HEK293 (cell line): ENCODE data around the gene NOXO1.

Experiments used
- BCL11A ChIP-seq: fragments of 450-650 bp; formaldehyde crosslinking; IDR thresholded peaks from 2 replicates; pipeline ENCODE4 v1.5.1; 2016; ENCODE audit warnings: low read depth, missing biosample characterization, missing genetic modification characterization
- EGR2 ChIP-seq: fragments of 450-650 bp; formaldehyde crosslinking; IDR thresholded peaks from 2 replicates; pipeline ENCODE4 v1.5.1; 2016; ENCODE audit warnings: low read depth, missing biosample characterization, missing genetic modification characterization
- FEZF1 ChIP-seq: fragments of 450-650 bp; formaldehyde crosslinking; IDR thresholded peaks from 2 replicates; pipeline ENCODE4 v1.5.1; 2016; ENCODE audit warnings: missing biosample characterization, missing genetic modification characterization
- MEIS1 ChIP-seq: sonication (generic); formaldehyde crosslinking; IDR thresholded peaks from 2 replicates; pipeline ENCODE4 v1.8.1; 2022; ENCODE audit warnings: missing genetic modification reagents, mild to moderate bottlenecking, borderline replicate concordance
- MZF1 ChIP-seq: fragments of 450-650 bp; formaldehyde crosslinking; IDR thresholded peaks from 2 replicates; pipeline ENCODE4 v1.5.1; 2017; ENCODE audit warnings: missing biosample characterization, missing genetic modification characterization, borderline replicate concordance
- OVOL3 ChIP-seq: fragments of 450-650 bp; formaldehyde crosslinking; IDR thresholded peaks from 2 replicates; pipeline ENCODE4 v1.5.1; 2016; ENCODE audit warnings: missing biosample characterization, missing genetic modification characterization
- RBAK ChIP-seq: fragments of 450-650 bp; formaldehyde crosslinking; IDR thresholded peaks from 2 replicates; pipeline ENCODE4 v1.5.1; 2016; ENCODE audit warnings: missing biosample characterization, missing genetic modification characterization
- ZBTB21 ChIP-seq: fragments of 450-650 bp; formaldehyde crosslinking; IDR thresholded peaks from 2 replicates; pipeline ENCODE4 v1.5.1; 2017; ENCODE audit warnings: missing biosample characterization, missing genetic modification characterization
- ZFP3 ChIP-seq: fragments of 450-650 bp; formaldehyde crosslinking; IDR thresholded peaks from 2 replicates; pipeline ENCODE4 v1.5.1; 2016; ENCODE audit warnings: low read depth, missing biosample characterization, missing genetic modification characterization
- ZIC2 ChIP-seq: fragments of 450-650 bp; formaldehyde crosslinking; IDR thresholded peaks from 2 replicates; pipeline ENCODE4 v1.5.1; 2016; ENCODE audit warnings: missing biosample characterization, missing genetic modification characterization
- ZNF132 ChIP-seq: fragments of 450-650 bp; formaldehyde crosslinking; IDR thresholded peaks from 2 replicates; pipeline ENCODE4 v1.5.1; 2017; ENCODE audit warnings: missing biosample characterization, missing genetic modification characterization, borderline replicate concordance
- ZNF202 ChIP-seq: fragments of 450-650 bp; formaldehyde crosslinking; IDR thresholded peaks from 2 replicates; pipeline ENCODE4 v1.5.1; 2016; ENCODE audit warnings: missing biosample characterization, missing genetic modification characterization, borderline replicate concordance
- ZNF211 ChIP-seq: fragments of 450-650 bp; formaldehyde crosslinking; IDR thresholded peaks from 2 replicates; pipeline ENCODE4 v1.5.1; 2016; ENCODE audit warnings: low read depth, missing biosample characterization, missing genetic modification characterization
- ZNF350 ChIP-seq: fragments of 450-650 bp; formaldehyde crosslinking; IDR thresholded peaks from 2 replicates; pipeline ENCODE4 v1.5.0; 2017; ENCODE audit warnings: missing biosample characterization, mild to moderate bottlenecking, missing genetic modification characterization
- ZNF530 ChIP-seq: fragments of 450-650 bp; formaldehyde crosslinking; IDR thresholded peaks from 2 replicates; pipeline ENCODE4 v1.5.1; 2016; ENCODE audit warnings: low read depth, missing biosample characterization, missing genetic modification characterization
- ZNF658 ChIP-seq: fragments of 450-650 bp; formaldehyde crosslinking; IDR thresholded peaks from 2 replicates; pipeline ENCODE4; 2016; ENCODE audit warnings: missing biosample characterization, missing genetic modification characterization
- ZNF707 ChIP-seq: fragments of 450-650 bp; formaldehyde crosslinking; IDR thresholded peaks from 2 replicates; pipeline ENCODE4 v1.5.1; 2016; ENCODE audit warnings: missing biosample characterization, missing genetic modification characterization
- ZNF776 ChIP-seq: fragments of 450-650 bp; formaldehyde crosslinking; IDR thresholded peaks from 2 replicates; pipeline ENCODE4 v1.5.0; 2017; ENCODE audit warnings: missing biosample characterization, missing genetic modification characterization, borderline replicate concordance
- TF ChIP-seq, protein P1 (sequence below): fragments of 450-650 bp; formaldehyde crosslinking; conservative IDR thresholded peaks from 2 replicates; pipeline ENCODE4 v1.5.1; 2016; ENCODE audit warnings: low read depth, missing biosample characterization, missing genetic modification characterization
- TF ChIP-seq, protein P2 (sequence below): fragments of 450-650 bp; formaldehyde crosslinking; IDR thresholded peaks from 2 replicates; pipeline ENCODE4 v1.5.1; 2016; ENCODE audit warnings: missing biosample characterization, missing genetic modification characterization
- TF ChIP-seq, protein P3 (sequence below): sonication (generic); formaldehyde crosslinking; IDR thresholded peaks from 2 replicates; pipeline ENCODE4 v1.8.1; 2022; ENCODE audit warnings: mild to moderate bottlenecking, moderate library complexity, missing genetic modification reagents
- TF ChIP-seq, protein P4 (sequence below): fragments of 450-650 bp; formaldehyde crosslinking; IDR thresholded peaks from 2 replicates; pipeline ENCODE4 v1.5.1; 2016; ENCODE audit warnings: missing biosample characterization, missing genetic modification characterization
- TF ChIP-seq, protein P5 (sequence below): fragments of 450-650 bp; formaldehyde crosslinking; IDR thresholded peaks from 2 replicates; pipeline ENCODE4 v1.5.1; 2016; ENCODE audit warnings: missing biosample characterization, missing genetic modification characterization
- TF ChIP-seq, protein P6 (sequence below): fragments of 450-650 bp; formaldehyde crosslinking; conservative IDR thresholded peaks from 2 replicates; pipeline ENCODE4 v1.5.1; 2016; ENCODE audit warnings: low read depth, missing biosample characterization, missing genetic modification characterization

Gene NOXO1

DNA sequence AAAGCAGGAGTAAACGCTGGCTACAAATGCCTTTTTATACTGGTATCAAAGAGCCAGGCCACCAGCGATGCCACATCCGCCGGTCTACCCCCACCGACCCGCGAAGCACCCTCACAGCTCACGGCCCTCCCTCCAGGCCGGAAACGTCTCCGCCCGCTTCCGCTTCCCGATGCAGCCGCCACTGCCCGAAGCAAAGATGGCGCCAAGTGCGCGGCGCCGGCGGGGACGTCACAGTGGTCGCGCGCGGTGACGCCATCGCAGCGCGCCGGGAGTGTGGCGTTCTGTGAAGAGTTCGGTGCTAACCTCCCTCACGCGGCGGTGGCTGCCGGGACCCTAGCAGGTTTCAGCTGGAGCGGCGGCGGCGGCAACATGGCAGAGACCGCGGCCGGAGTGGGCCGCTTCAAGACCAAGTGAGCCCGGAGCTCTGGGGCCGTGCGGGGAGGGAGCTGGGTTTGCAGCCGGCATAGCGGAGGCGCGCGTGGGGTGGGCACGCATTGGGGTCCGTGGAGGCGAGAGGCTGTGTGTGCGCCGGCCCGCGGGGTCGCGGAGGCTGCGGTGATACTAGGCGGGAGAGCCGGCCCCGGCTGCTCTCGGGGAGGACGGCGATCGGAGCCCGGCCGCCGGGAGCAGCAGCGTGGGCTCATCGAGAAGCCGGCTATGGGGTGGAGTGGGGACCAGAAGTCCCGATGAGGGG lies 9.3 kb downstream of the NOXO1 start, which contains the start of gene TBL3 (continued):
- TF ChIP-seq, protein P1, sequence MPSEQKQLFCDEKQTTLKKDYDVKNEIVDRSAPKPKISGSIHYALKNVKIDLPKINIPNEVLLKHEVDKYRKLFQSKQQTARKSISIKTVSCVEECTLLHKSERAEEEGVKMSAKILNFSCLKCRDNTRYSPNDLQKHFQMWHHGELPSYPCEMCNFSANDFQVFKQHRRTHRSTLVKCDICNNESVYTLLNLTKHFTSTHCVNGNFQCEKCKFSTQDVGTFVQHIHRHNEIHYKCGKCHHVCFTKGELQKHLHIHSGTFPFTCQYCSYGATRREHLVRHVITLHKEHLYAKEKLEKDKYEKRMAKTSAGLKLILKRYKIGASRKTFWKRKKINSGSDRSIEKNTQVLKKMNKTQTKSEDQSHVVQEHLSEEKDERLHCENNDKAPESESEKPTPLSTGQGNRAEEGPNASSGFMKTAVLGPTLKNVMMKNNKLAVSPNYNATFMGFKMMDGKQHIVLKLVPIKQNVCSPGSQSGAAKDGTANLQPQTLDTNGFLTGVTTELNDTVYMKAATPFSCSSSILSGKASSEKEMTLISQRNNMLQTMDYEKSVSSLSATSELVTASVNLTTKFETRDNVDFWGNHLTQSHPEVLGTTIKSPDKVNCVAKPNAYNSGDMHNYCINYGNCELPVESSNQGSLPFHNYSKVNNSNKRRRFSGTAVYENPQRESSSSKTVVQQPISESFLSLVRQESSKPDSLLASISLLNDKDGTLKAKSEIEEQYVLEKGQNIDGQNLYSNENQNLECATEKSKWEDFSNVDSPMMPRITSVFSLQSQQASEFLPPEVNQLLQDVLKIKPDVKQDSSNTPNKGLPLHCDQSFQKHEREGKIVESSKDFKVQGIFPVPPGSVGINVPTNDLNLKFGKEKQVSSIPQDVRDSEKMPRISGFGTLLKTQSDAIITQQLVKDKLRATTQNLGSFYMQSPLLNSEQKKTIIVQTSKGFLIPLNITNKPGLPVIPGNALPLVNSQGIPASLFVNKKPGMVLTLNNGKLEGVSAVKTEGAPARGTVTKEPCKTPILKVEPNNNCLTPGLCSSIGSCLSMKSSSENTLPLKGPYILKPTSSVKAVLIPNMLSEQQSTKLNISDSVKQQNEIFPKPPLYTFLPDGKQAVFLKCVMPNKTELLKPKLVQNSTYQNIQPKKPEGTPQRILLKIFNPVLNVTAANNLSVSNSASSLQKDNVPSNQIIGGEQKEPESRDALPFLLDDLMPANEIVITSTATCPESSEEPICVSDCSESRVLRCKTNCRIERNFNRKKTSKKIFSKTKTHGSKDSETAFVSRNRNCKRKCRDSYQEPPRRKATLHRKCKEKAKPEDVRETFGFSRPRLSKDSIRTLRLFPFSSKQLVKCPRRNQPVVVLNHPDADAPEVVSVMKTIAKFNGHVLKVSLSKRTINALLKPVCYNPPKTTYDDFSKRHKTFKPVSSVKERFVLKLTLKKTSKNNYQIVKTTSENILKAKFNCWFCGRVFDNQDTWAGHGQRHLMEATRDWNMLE (tag by site-specific recombination): peak; percentile 95
- TF ChIP-seq BCL11A (tag by site-specific recombination) (no peak), ZNF202 (tag by site-specific recombination) (no peak), RBAK (tag by site-specific recombination) (no peak), ZFP3 (tag by site-specific recombination) (no peak), ZIC2 (tag by site-specific recombination) (0 out of 2 replicates have a peak, but pooled peaks have one; percentile 48), MZF1 (tag by site-specific recombination) (no peak), ZNF776 (tag by site-specific recombination) (no peak), ZNF530 (tag by site-specific recombination) (no peak), FEZF1 (tag by site-specific recombination) (0 out of 2 replicates have a peak, but pooled peaks have one; percentile 6), ZNF211 (no peak), ZBTB21 (tag by site-specific recombination) (peak; percentile 98), MEIS1 (CRISPR knock-in tag) (no peak), ZNF658 (no peak), OVOL3 (tag by site-specific recombination) (peak; percentile 82), EGR2 (tag by site-specific recombination) (peak; percentile 51), ZNF132 (tag by site-specific recombination) (no peak), ZNF350 (tag by site-specific recombination) (no peak), ZNF707 (tag by site-specific recombination) (no peak)
- TF ChIP-seq, protein P2, sequence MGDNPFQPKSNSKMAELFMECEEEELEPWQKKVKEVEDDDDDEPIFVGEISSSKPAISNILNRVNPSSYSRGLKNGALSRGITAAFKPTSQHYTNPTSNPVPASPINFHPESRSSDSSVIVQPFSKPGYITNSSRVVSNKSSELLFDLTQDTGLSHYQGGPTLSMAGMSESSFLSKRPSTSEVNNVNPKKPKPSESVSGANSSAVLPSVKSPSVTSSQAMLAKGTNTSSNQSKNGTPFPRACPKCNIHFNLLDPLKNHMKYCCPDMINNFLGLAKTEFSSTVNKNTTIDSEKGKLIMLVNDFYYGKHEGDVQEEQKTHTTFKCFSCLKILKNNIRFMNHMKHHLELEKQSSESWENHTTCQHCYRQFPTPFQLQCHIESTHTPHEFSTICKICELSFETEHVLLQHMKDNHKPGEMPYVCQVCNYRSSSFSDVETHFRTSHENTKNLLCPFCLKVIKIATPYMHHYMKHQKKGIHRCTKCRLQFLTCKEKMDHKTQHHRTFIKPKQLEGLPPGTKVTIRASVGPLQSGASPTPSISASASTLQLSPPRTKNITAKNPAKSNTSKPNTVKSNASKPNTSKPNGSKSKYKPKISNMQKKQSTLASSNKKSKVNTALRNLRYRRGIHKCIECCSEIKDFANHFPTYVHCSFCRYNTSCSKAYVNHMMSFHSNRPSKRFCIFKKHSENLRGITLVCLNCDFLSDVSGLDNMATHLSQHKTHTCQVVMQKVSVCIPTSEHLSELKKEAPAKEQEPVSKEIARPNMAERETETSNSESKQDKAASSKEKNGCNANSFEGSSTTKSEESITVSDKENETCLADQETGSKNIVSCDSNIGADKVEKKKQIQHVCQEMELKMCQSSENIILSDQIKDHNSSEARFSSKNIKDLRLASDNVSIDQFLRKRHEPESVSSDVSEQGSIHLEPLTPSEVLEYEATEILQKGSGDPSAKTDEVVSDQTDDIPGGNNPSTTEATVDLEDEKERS (tag by site-specific recombination): no peak
- TF ChIP-seq, protein P3, sequence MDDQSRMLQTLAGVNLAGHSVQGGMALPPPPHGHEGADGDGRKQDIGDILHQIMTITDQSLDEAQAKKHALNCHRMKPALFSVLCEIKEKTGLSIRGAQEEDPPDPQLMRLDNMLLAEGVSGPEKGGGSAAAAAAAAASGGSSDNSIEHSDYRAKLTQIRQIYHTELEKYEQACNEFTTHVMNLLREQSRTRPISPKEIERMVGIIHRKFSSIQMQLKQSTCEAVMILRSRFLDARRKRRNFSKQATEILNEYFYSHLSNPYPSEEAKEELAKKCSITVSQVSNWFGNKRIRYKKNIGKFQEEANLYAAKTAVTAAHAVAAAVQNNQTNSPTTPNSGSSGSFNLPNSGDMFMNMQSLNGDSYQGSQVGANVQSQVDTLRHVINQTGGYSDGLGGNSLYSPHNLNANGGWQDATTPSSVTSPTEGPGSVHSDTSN (CRISPR knock-in tag): peak; percentile 95
- TF ChIP-seq, protein P4, sequence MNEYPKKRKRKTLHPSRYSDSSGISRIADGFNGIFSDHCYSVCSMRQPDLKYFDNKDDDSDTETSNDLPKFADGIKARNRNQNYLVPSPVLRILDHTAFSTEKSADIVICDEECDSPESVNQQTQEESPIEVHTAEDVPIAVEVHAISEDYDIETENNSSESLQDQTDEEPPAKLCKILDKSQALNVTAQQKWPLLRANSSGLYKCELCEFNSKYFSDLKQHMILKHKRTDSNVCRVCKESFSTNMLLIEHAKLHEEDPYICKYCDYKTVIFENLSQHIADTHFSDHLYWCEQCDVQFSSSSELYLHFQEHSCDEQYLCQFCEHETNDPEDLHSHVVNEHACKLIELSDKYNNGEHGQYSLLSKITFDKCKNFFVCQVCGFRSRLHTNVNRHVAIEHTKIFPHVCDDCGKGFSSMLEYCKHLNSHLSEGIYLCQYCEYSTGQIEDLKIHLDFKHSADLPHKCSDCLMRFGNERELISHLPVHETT (tag by site-specific recombination): peak; percentile 99
- TF ChIP-seq, protein P5, sequence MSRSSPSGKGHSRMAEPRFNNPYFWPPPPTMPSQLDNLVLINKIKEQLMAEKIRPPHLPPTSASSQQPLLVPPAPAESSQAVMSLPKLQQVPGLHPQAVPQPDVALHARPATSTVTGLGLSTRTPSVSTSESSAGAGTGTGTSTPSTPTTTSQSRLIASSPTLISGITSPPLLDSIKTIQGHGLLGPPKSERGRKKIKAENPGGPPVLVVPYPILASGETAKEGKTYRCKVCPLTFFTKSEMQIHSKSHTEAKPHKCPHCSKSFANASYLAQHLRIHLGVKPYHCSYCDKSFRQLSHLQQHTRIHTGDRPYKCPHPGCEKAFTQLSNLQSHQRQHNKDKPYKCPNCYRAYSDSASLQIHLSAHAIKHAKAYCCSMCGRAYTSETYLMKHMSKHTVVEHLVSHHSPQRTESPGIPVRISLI (tag by site-specific recombination): no peak
- TF ChIP-seq, protein P6, sequence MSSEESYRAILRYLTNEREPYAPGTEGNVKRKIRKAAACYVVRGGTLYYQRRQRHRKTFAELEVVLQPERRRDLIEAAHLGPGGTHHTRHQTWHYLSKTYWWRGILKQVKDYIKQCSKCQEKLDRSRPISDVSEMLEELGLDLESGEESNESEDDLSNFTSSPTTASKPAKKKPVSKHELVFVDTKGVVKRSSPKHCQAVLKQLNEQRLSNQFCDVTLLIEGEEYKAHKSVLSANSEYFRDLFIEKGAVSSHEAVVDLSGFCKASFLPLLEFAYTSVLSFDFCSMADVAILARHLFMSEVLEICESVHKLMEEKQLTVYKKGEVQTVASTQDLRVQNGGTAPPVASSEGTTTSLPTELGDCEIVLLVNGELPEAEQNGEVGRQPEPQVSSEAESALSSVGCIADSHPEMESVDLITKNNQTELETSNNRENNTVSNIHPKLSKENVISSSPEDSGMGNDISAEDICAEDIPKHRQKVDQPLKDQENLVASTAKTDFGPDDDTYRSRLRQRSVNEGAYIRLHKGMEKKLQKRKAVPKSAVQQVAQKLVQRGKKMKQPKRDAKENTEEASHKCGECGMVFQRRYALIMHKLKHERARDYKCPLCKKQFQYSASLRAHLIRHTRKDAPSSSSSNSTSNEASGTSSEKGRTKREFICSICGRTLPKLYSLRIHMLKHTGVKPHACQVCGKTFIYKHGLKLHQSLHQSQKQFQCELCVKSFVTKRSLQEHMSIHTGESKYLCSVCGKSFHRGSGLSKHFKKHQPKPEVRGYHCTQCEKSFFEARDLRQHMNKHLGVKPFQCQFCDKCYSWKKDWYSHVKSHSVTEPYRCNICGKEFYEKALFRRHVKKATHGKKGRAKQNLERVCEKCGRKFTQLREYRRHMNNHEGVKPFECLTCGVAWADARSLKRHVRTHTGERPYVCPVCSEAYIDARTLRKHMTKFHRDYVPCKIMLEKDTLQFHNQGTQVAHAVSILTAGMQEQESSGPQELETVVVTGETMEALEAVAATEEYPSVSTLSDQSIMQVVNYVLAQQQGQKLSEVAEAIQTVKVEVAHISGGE (tag by site-specific recombination): peak; percentile 94
